ENCODE results near the gene SIPA1L3. TPM values are rescaled to one million over a fixed set of nuclear protein-coding genes. Genes with fewer than 3 reads are reported as not detected.

SIPA1L3 gene
- total and polyA plus RNA-seq, 8 donors = 19.7 to 44.8 (median 25.8) TPM

GRCh38 chr19:38134540-38135149 lies 227.6 kb downstream of the SIPA1L3 start:
- FAIRE-seq (no peak), ATAC-seq (peak in 3 of 4 donors; percentile 22 to 65 (median 46)), DNase-seq (peak in 2 of 6 donors; percentile 24 to 40)
- Histone ChIP-seq H3K36me3 (peaks cover 0 to 6% (median 0%) of the 10 kb centered on the region in 3 donors), H3K9me3 (no peaks in the 10 kb centered on the region), H3K4me3 (no peak overlapping the region), H3K27ac (no peak overlapping the region), H3K4me1 (no peaks in the 10 kb centered on the region), H3K27me3 (no peaks in the 10 kb centered on the region)
- WGBS, 2 donors = 76 to 81% methylated on average over 14 of the region's 14 CpGs
- intact Hi-C loops (cut with DNase I) = no loop called here
- TF ChIP-seq CTCF (IDR thresholded peaks at IDR 0.05) = peak; percentile 8 to 32 (median 16)

GRCh38 chr19:38135150-38135998 lies 228.4 kb downstream of the SIPA1L3 start:
- 84 to 87% methylated on average over 20 to 21 of the region's 21 CpGs for WGBS, 2 donors
- no peak for ATAC-seq
- no peak overlapping the region for H3K4me3 ChIP-seq
- peaks cover 0 to 6% (median 0%) of the 10 kb centered on the region in 3 donors for H3K36me3 ChIP-seq
- H3K27ac ChIP-seq = no peak overlapping the region
- no peak for TF ChIP-seq CTCF (IDR thresholded peaks at IDR 0.05)
- no peaks in the 10 kb centered on the region for H3K27me3 ChIP-seq
- no peak for FAIRE-seq
- intact Hi-C loops (cut with DNase I) = no loop called here
- no peak for DNase-seq
- H3K9me3 ChIP-seq = no peaks in the 10 kb centered on the region
- H3K4me1 ChIP-seq = no peaks in the 10 kb centered on the region

GRCh38 chr19:38139122-38139521 lies 232.1 kb downstream of the SIPA1L3 start:
- no peak for ATAC-seq
- Histone ChIP-seq H3K4me3 (no peak overlapping the region), H3K36me3 (no peaks in the 10 kb centered on the region), H3K27me3 (no peaks in the 10 kb centered on the region), H3K27ac (no peak overlapping the region), H3K9me3 (no peaks in the 10 kb centered on the region), H3K4me1 (no peaks in the 10 kb centered on the region)
- DNase-seq = no peak
- intact Hi-C loops (cut with DNase I) = no loop called here
- 74 to 85% methylated on average over 6 of the region's 6 CpGs for WGBS, 2 donors
- FAIRE-seq = no peak
- no peak for TF ChIP-seq CTCF (IDR thresholded peaks at IDR 0.05)

- FAIRE-seq (no peak), ATAC-seq (no peak), DNase-seq (no peak)
- no peaks in the 10 kb centered on the region for H3K9me3 ChIP-seq
- WGBS, 2 donors = 97 to 99% methylated on average over 13 of the region's 13 CpGs
- H3K4me1 ChIP-seq = no peaks in the 10 kb centered on the region
- TF ChIP-seq CTCF (IDR thresholded peaks at IDR 0.05) = no peak
- H3K27ac ChIP-seq = no peak overlapping the region
- H3K27me3 ChIP-seq = no peaks in the 10 kb centered on the region
- peaks cover 0 to 9% (median 0%) of the 10 kb centered on the region in 3 donors for H3K36me3 ChIP-seq
- intact Hi-C loops (cut with DNase I) = no loop called here
- no peak overlapping the region for H3K4me3 ChIP-seq
Measured at GRCh38 chr19:38141108-38141507, 234.1 kb downstream of the SIPA1L3 start.

All from pancreas (tissue), 10 donors.